PC-9 (cell line): ENCODE measurements around the gene ATRNL1. TPM values are rescaled to one million over a fixed set of nuclear protein-coding genes. Genes with fewer than 3 reads are reported as not detected.

ENCODE experiments used
- BruUV-seq: library from RNA; stranded (reverse); fragments of 400-500 nt; replicated peaks from 2 replicates; lab custom pipeline; 2021; lab: Mats Ljungman, UMichigan
- CTCF ChIA-PET: fragments of 300-600 bp; sonication (Branson Sonifier 250); formaldehyde crosslinking; loops from one replicate; lab custom pipeline; 2022; ENCODE audit warnings: antibody characterized with exemption; lab: Charles Lee
- POLR2A ChIA-PET: fragments of 300-600 bp; sonication (Branson Sonifier 250); formaldehyde crosslinking; loops from one replicate; lab custom pipeline; 2022; ENCODE audit warnings: antibody characterized with exemption; ENCODE audit not compliant: unreplicated experiment; lab: Charles Lee
- DNase-seq, 2 experiments: peaks; one replicate each; pipeline versions ENCODE4 v3.0.0 to v3.0.0-alpha.2; 2015 to 2022; ENCODE audit warnings: mixed read lengths in 1 of 2
- H2AFZ ChIP-seq: fragments of 200-600 bp; sonication (generic); 2 replicates; pipeline ENCODE4 v1.8.1; 2017; ENCODE audit warnings: antibody characterized with exemption
- H3F3A ChIP-seq: fragments of 200-600 bp; sonication (generic); 2 replicates; pipeline ENCODE4 v1.8.1; 2017; ENCODE audit warnings: antibody characterized with exemption, mild to moderate bottlenecking, low read depth; ENCODE audit not compliant: insufficient read depth
- H3K27ac ChIP-seq: fragments of 200-600 bp; sonication (generic); 2 replicates; pipeline ENCODE4 v1.6.1; 2016; ENCODE audit warnings: mixed run types
- H3K27me3 ChIP-seq: fragments of 200-600 bp; sonication (generic); 2 replicates; pipeline ENCODE4 v1.6.1; 2016; ENCODE audit warnings: low read depth, mixed run types; ENCODE audit not compliant: insufficient read depth
- H3K36me3 ChIP-seq: fragments of 200-600 bp; sonication (generic); 2 replicates; pipeline ENCODE4 v1.6.1; 2016; ENCODE audit warnings: low read depth, mixed run types
- H3K4me1 ChIP-seq: fragments of 200-600 bp; sonication (generic); replicated peaks from 2 replicates; pipeline ENCODE4 v1.6.1; 2016; ENCODE audit warnings: mixed run types; ENCODE audit not compliant: insufficient read depth
- H3K4me2 ChIP-seq: fragments of 200-600 bp; sonication (generic); 2 replicates; pipeline ENCODE4 v1.6.1; 2017; ENCODE audit warnings: mixed run types
- H3K4me3 ChIP-seq: fragments of 200-600 bp; sonication (generic); 2 replicates; pipeline ENCODE4 v1.6.1; 2016; ENCODE audit warnings: mixed run types
- H3K79me2 ChIP-seq: fragments of 200-600 bp; sonication (generic); 2 replicates; pipeline ENCODE4 v1.6.1; 2017; ENCODE audit warnings: low read depth, mixed run types
- H3K9me2 ChIP-seq: fragments of 200-600 bp; sonication (generic); 2 replicates; pipeline ENCODE4 v1.8.1; 2017; ENCODE audit warnings: mild to moderate bottlenecking; ENCODE audit not compliant: insufficient read depth
- H3K9me3 ChIP-seq: fragments of 200-600 bp; sonication (generic); 2 replicates; pipeline ENCODE4 v1.8.1; 2016; ENCODE audit warnings: low read depth; ENCODE audit not compliant: insufficient read depth
- H4K20me1 ChIP-seq: fragments of 200-600 bp; sonication (generic); 2 replicates; pipeline ENCODE4 v1.8.1; 2017; ENCODE audit not compliant: insufficient read depth
- EZH2 ChIP-seq: fragments of 200-600 bp; sonication (generic); IDR thresholded peaks from 2 replicates; pipeline ENCODE4 v1.8.0; 2017; ENCODE audit warnings: antibody characterized with exemption, low read depth
- intact Hi-C: fragments of 100-400 bp; cut with micrococcal nuclease; formaldehyde crosslinking; loops from one replicate; pipeline ENCODE4 v1.10.0; 2022; ENCODE audit not compliant: unreplicated experiment
- total RNA-seq: library from RNA; stranded (reverse); gene quantifications from 2 replicates; pipeline ENCODE4 v1.2.3, GENCODE V29; 2021
- TF ChIP-seq, protein P1 (sequence below): fragments of 200-600 bp; sonication (generic); conservative IDR thresholded peaks from 2 replicates; pipeline ENCODE4 v1.6.1; 2017; ENCODE audit warnings: mixed run types, antibody characterized with exemption, mild to moderate bottlenecking, moderate library complexity

Gene ATRNL1
- total RNA-seq, 1 experiment from 2014 or later: not detected

DNA sequence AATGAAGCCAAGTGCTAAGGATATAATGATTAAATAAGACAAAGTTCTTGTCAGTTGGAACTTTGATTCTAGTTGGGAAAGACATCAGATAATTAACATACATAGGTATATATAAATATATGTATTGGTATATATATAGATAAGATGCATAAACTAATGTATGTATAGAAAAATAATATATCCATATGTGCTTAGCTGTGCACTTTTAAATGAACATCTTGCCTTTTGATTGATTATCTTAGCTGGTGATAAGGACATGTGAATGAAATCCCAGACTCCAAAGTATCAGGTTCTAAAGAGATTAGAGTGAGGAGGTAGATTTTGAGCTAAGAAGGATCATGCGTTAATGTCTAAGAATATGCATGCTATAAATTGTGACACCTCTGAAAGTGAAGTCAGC, 822.3 kb downstream of the ATRNL1 start:
- intact Hi-C loops: no loop called here
- TF ChIP-seq EZH2: no peak
- TF ChIP-seq, protein P1, sequence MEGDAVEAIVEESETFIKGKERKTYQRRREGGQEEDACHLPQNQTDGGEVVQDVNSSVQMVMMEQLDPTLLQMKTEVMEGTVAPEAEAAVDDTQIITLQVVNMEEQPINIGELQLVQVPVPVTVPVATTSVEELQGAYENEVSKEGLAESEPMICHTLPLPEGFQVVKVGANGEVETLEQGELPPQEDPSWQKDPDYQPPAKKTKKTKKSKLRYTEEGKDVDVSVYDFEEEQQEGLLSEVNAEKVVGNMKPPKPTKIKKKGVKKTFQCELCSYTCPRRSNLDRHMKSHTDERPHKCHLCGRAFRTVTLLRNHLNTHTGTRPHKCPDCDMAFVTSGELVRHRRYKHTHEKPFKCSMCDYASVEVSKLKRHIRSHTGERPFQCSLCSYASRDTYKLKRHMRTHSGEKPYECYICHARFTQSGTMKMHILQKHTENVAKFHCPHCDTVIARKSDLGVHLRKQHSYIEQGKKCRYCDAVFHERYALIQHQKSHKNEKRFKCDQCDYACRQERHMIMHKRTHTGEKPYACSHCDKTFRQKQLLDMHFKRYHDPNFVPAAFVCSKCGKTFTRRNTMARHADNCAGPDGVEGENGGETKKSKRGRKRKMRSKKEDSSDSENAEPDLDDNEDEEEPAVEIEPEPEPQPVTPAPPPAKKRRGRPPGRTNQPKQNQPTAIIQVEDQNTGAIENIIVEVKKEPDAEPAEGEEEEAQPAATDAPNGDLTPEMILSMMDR: no peak
- ChIA-PET CTCF (no interaction called here), POLR2A (no interaction called here)
- Histone ChIP-seq H3K27me3 (no peaks in the 10 kb centered on the region), H3K4me3 (no peak overlapping the region), H3K4me2 (no peak overlapping the region), H3K9me2 (no peaks in the 10 kb centered on the region), H3K36me3 (no peaks in the 10 kb centered on the region), H3K27ac (no peak overlapping the region), H3K79me2 (no peaks in the 10 kb centered on the region), H2AFZ (no peak overlapping the region), H4K20me1 (no peaks in the 10 kb centered on the region), H3K9me3 (no peaks in the 10 kb centered on the region), H3F3A (no peaks in the 10 kb centered on the region), H3K4me1 (no peaks in the 10 kb centered on the region)
- no TSS peak for BruUV-seq
- no peak for DNase-seq

DNA sequence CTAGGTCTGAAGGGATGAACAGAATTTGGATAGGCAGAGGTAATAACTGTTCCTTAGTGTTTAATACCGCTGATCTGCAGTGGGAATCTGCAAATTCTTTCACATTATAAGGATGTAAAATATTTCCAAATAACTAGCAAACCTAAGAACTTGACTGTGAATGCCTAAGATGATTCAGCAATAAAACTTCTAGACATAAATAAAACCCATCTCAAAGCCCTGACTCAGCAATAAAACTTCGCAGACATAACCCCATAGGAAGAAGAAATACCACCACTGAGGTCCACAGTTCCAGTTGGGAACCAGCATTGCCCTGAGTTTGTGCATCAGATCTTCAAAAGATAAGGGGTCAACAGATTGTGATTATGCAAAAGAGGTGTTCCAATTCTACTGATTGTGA, 825.6 kb downstream of the ATRNL1 start:
- Histone ChIP-seq H3K27ac (no peak overlapping the region), H3K4me2 (no peak overlapping the region), H3F3A (no peaks in the 10 kb centered on the region), H3K36me3 (no peaks in the 10 kb centered on the region), H3K4me3 (no peak overlapping the region), H4K20me1 (no peaks in the 10 kb centered on the region), H3K9me2 (no peaks in the 10 kb centered on the region), H2AFZ (no peak overlapping the region), H3K27me3 (no peaks in the 10 kb centered on the region), H3K9me3 (no peaks in the 10 kb centered on the region), H3K4me1 (no peaks in the 10 kb centered on the region), H3K79me2 (no peaks in the 10 kb centered on the region)
- no TSS peak for BruUV-seq
- POLR2A ChIA-PET: no interaction called here
- CTCF ChIA-PET: no interaction called here
- TF ChIP-seq EZH2: no peak
- TF ChIP-seq, protein P1: no peak
- no peak for DNase-seq
- intact Hi-C loops: no loop called here

GRCh38 chr10:115921795-115922194, 828.6 kb downstream of the ATRNL1 start:
- Histone ChIP-seq H2AFZ (no peak overlapping the region), H3K36me3 (no peaks in the 10 kb centered on the region), H3K27me3 (no peaks in the 10 kb centered on the region), H3K9me2 (no peaks in the 10 kb centered on the region), H3K9me3 (no peaks in the 10 kb centered on the region), H3K79me2 (no peaks in the 10 kb centered on the region), H3F3A (no peaks in the 10 kb centered on the region), H3K4me1 (no peaks in the 10 kb centered on the region), H4K20me1 (no peaks in the 10 kb centered on the region), H3K4me3 (no peak overlapping the region), H3K4me2 (no peak overlapping the region), H3K27ac (no peak overlapping the region)
- no peak for DNase-seq
- ChIA-PET CTCF (no interaction called here), POLR2A (interaction anchor here (0.7 kb wide), 1 partner anchor 50 kb away, joined by 6 read pairs; no protein-coding TSS in a partner anchor)
- BruUV-seq: no TSS peak
- intact Hi-C loops: no loop called here
- TF ChIP-seq, protein P1: no peak
- TF ChIP-seq EZH2: no peak
